Cardiac muscle cell (in vitro differentiated cells and primary cell): ENCODE results near the gene TMEM131. TPM values are rescaled to one million over a fixed set of nuclear protein-coding genes. Genes with fewer than 3 reads are reported as not detected.

ENCODE experiments used
- DNase-seq, 2 donors: peaks; one replicate each; pipeline versions ENCODE4 v3.0.0 to v3.0.0-alpha.2; 2010 to 2017; ENCODE audit warnings: low read depth in 1 of 2, low spot score in 1 of 2
- H3K27ac ChIP-seq: fragments of 200-600 bp; sonication (generic); 2 replicates; pipeline ENCODE4 v1.5.1; 2016
- H3K27me3 ChIP-seq: fragments of 200-600 bp; sonication (generic); 2 replicates; pipeline ENCODE4 v1.6.0; 2016; ENCODE audit warnings: control low read depth
- H3K36me3 ChIP-seq: fragments of 200-600 bp; sonication (generic); 2 replicates; pipeline ENCODE4 v1.5.1; 2016; ENCODE audit warnings: control low read depth
- H3K4me1 ChIP-seq: fragments of 200-600 bp; sonication (generic); 2 replicates; pipeline ENCODE4 v1.8.1; 2017; ENCODE audit warnings: low read depth, mild to moderate bottlenecking, mixed run types
- H3K4me3 ChIP-seq: fragments of 200-600 bp; sonication (generic); 2 replicates; pipeline ENCODE4 v1.5.1; 2016; ENCODE audit warnings: mild to moderate bottlenecking
- H3K9me3 ChIP-seq: fragments of 200-600 bp; sonication (generic); 2 replicates; pipeline ENCODE4 v1.5.1; 2017; ENCODE audit warnings: low read depth, mild to moderate bottlenecking, control low read depth
- CTCF ChIP-seq: IDR thresholded peaks from 2 replicates; pipeline ENCODE4 v1.5.1; 2012; ENCODE audit warnings: low read depth, mild to moderate bottlenecking, low read length
- polyA plus RNA-seq: library from polyadenylated mRNA; unstranded; fragments of >200 nt; fragmentation: Nextera tagmentation; extraction: Ambion mirVana; gene quantifications from 2 replicates; pipeline ENCODE4 v1.2.1, GENCODE V29; 2016
- total RNA-seq: library from RNA; depleted of rRNA; stranded (reverse); fragments of >200 nt; gene quantifications from 2 replicates; pipeline ENCODE4 v1.2.3, GENCODE V29; 2016

The TMEM131 gene
- total and polyA plus RNA-seq, 2 experiments from 2014 or later = 16.3 to 19.1 TPM

- Histone ChIP-seq H3K27ac (no peak overlapping the region), H3K27me3 (no peaks in the 10 kb centered on the region), H3K9me3 (no peaks in the 10 kb centered on the region), H3K4me3 (no peak overlapping the region), H3K4me1 (peaks cover 11% of the 10 kb centered on the region), H3K36me3 (no peaks in the 10 kb centered on the region)
- TF ChIP-seq CTCF = no peak
- DNase-seq = peak in 1 of 2 donors; percentile 31
These were observed 42.1 kb upstream of the TMEM131 start for GRCh38 chr2:98037666-98038336.

- Histone ChIP-seq H3K27me3 (no peaks in the 10 kb centered on the region), H3K36me3 (no peaks in the 10 kb centered on the region), H3K27ac (no peak overlapping the region), H3K9me3 (no peaks in the 10 kb centered on the region), H3K4me1 (peaks cover 11% of the 10 kb centered on the region), H3K4me3 (no peak overlapping the region)
- DNase-seq = no peak
- no peak for TF ChIP-seq CTCF
These were observed 41.5 kb upstream of the TMEM131 start for GRCh38 chr2:98037206-98037605.

GRCh38 chr2:98036349-98037000 is 40.7 kb upstream of the TMEM131 start:
- Histone ChIP-seq H3K9me3 (no peaks in the 10 kb centered on the region), H3K27me3 (no peaks in the 10 kb centered on the region), H3K4me3 (no peak overlapping the region), H3K36me3 (no peaks in the 10 kb centered on the region), H3K4me1 (peaks cover 11% of the 10 kb centered on the region), H3K27ac (no peak overlapping the region)
- peak in 1 of 2 donors; percentile 63 for DNase-seq
- TF ChIP-seq CTCF = no peak

GRCh38 chr2:98034745-98035144 is 39.0 kb upstream of the TMEM131 start:
- TF ChIP-seq CTCF = no peak
- H3K4me3 ChIP-seq = no peak overlapping the region
- H3K27me3 ChIP-seq = no peaks in the 10 kb centered on the region
- DNase-seq = no peak
- no peak overlapping the region for H3K27ac ChIP-seq
- H3K4me1 ChIP-seq = peaks cover 11% of the 10 kb centered on the region
- H3K9me3 ChIP-seq = no peaks in the 10 kb centered on the region
- H3K36me3 ChIP-seq = no peaks in the 10 kb centered on the region

- H3K27ac ChIP-seq = no peak overlapping the region
- H3K36me3 ChIP-seq = no peaks in the 10 kb centered on the region
- H3K9me3 ChIP-seq = no peaks in the 10 kb centered on the region
- peaks cover 7% of the 10 kb centered on the region for H3K4me1 ChIP-seq
- H3K27me3 ChIP-seq = no peaks in the 10 kb centered on the region
- no peak for DNase-seq
- TF ChIP-seq CTCF = no peak
- H3K4me3 ChIP-seq = no peak overlapping the region
These were observed 36.3 kb upstream of the TMEM131 start for GRCh38 chr2:98032086-98032485.
